SK-N-MC (cell line): ENCODE data around the gene PPP2R3B.

Experiments
- EZH2 ChIP-seq: fragments of 200-600 bp; sonication (generic); IDR thresholded peaks from one replicate; pipeline ENCODE4 v1.6.1; 2017; ENCODE audit warnings: antibody characterized with exemption
- FOXP2 ChIP-seq: optimal IDR thresholded peaks from 2 replicates; pipeline ENCODE3; 2011; ENCODE audit warnings: mild to moderate bottlenecking, moderate library complexity; ENCODE audit not compliant: insufficient read depth; ENCODE audit errors: extremely low read length, control extremely low read depth
- POLR2AphosphoS5 ChIP-seq: IDR thresholded peaks from 2 replicates; pipeline ENCODE4 v1.6.1; 2012; ENCODE audit warnings: mild to moderate bottlenecking, low read depth, low read length, borderline replicate concordance

DNA sequence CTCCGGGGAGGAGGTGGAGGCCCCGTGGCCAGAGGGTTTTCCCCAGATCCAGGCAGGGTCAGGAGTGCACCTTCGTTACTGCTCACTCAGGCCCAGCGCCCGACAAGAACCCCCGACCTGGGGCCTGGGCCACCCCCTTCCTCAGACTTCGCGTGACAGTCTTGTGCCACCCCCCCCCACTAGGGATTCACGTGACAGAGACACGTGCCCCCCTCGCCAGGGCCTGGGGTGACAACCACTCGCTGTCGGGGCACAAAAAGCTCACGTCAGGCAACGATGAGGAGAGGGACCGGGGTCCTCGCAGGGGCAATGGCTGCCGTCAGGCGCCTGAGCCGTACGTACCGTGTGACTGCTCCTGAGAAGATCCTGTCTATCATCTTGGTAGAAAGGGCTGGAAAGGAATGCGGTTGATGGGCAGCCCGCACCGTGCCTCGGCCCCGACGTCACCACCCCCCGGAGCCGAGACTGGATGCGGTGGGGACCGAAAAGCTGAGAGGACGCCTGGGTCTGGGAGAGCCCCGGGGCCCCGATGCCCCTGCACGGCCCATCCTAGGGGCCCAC is 45.1 kb downstream of the PPP2R3B start:
- TF ChIP-seq POLR2AphosphoS5 = no peak
- TF ChIP-seq EZH2 = no peak
- no peak for TF ChIP-seq FOXP2
